ENCODE data around the gene CD74.

GRCh38 chr5:150391986-150392385 lies 20.7 kb downstream of the CD74 start:
- no peak for TF ChIP-seq CTCF (IDR thresholded peaks at IDR 0.05)
- TF ChIP-seq EP300 (IDR thresholded peaks at IDR 0.05) = no peak
- no peak for TF ChIP-seq POLR2A (IDR thresholded peaks at IDR 0.05)
- no peak for TF ChIP-seq POLR2AphosphoS5 (IDR thresholded peaks at IDR 0.05)
